B cell (primary cell): ENCODE data around the gene PRR3. TPM values are rescaled to one million over a fixed set of nuclear protein-coding genes. Genes with fewer than 3 reads are reported as not detected.

ENCODE experiments used
- ATAC-seq: fragments of 200-7000 bp; cut with Tn5 transposase; one replicate; pipeline ENCODE4 v1.10.0; 2021; ENCODE audit warnings: low read depth, mild to moderate bottlenecking, moderate number of reproducible peaks, moderate library complexity
- CTCF ChIA-PET: fragments of 350-600 bp; sonication (Branson Sonifier 250); formaldehyde crosslinking; loops from one replicate; lab custom pipeline; 2021; ENCODE audit warnings: antibody characterized with exemption, inconsistent platforms; lab: Charles Lee
- POLR2A ChIA-PET: fragments of 350-600 bp; sonication (Branson Sonifier 250); formaldehyde crosslinking; loops from one replicate; lab custom pipeline; 2021; ENCODE audit warnings: antibody characterized with exemption; lab: Charles Lee
- DNase-seq: peaks from one replicate; pipeline ENCODE4 v3.0.0; 2013
- H2AFZ ChIP-seq: 2 replicates; pipeline ENCODE4 v1.6.1; 2012; ENCODE audit warnings: mild to moderate bottlenecking, low read depth, low read length; ENCODE audit not compliant: insufficient read depth, poor library complexity, severe bottlenecking
- H3K27ac ChIP-seq, 2 donors: 1 replicate in 1 of 2; 2 replicates in 1 of 2; pipeline ENCODE4 v1.5.1; 2012 to 2013; ENCODE audit warnings: low read length in 2 of 2, mild to moderate bottlenecking in 2 of 2, moderate library complexity in 1 of 2
- H3K27me3 ChIP-seq, 4 experiments: fragments of 200-600 bp in 1 of 4; sonication (generic) in 1 of 4; replicated peaks in 1 of 4; 1 replicate in 2 of 4; 2 replicates in 2 of 4; pipeline versions ENCODE4 v1.6.1 to v1.7.0; 2013 to 2016; ENCODE audit warnings: low read length in 3 of 4, mild to moderate bottlenecking in 2 of 4, mixed read lengths in 1 of 4, moderate library complexity in 1 of 4; ENCODE audit not compliant: insufficient read depth in 4 of 4, control insufficient read depth in 3 of 4; ENCODE audit errors: control extremely low read depth in 1 of 4
- H3K36me3 ChIP-seq, 2 experiments: replicated peaks in 1 of 2; 1 replicate in 1 of 2; 2 replicates in 1 of 2; pipeline versions ENCODE4 v1.6.1 to v1.7.1; 2013; ENCODE audit warnings: low read length in 1 of 2; ENCODE audit not compliant: insufficient read depth in 2 of 2, control insufficient read depth in 1 of 2; ENCODE audit errors: control extremely low read depth in 1 of 2, extremely low read depth in 1 of 2
- H3K4me1 ChIP-seq, 2 donors: fragments of 200-600 bp in 1 of 2; sonication (generic) in 1 of 2; 1 replicate in 1 of 2; 2 replicates in 1 of 2; pipeline versions ENCODE4 v1.5.1 to v1.6.1; 2013 to 2017; ENCODE audit warnings: low read length in 2 of 2; ENCODE audit not compliant: control insufficient read depth in 2 of 2, insufficient read depth in 2 of 2
- H3K4me2 ChIP-seq: replicated peaks from 2 replicates; pipeline ENCODE3; 2012; ENCODE audit warnings: mild to moderate bottlenecking, low read depth, low read length; ENCODE audit not compliant: poor library complexity, severe bottlenecking
- H3K4me3 ChIP-seq, 5 experiments: fragments of 200-600 bp in 1 of 5; sonication (generic) in 1 of 5; 1 replicate in 3 of 5; 2 replicates in 2 of 5; pipeline versions ENCODE4 v1.5.1 to v1.7.0; 2011 to 2016; ENCODE audit warnings: low read length in 4 of 5, mild to moderate bottlenecking in 4 of 5, low read depth in 2 of 5, control low read depth in 1 of 5, moderate library complexity in 1 of 5; ENCODE audit not compliant: insufficient read depth in 1 of 5; ENCODE audit errors: control extremely low read depth in 1 of 5, extremely low read depth in 1 of 5
- H3K79me2 ChIP-seq: fragments of 200-600 bp; sonication (generic); one replicate; pipeline ENCODE4 v1.6.0; 2016; ENCODE audit warnings: low read length; ENCODE audit not compliant: control insufficient read depth, insufficient read depth
- H3K9ac ChIP-seq: fragments of 200-600 bp; sonication (generic); 2 replicates; pipeline ENCODE4 v1.6.1; 2017; ENCODE audit warnings: mild to moderate bottlenecking, low read length, moderate library complexity
- H3K9me3 ChIP-seq, 3 donors: one replicate each; pipeline versions ENCODE4 v1.6.1 to v1.7.1; 2013; ENCODE audit warnings: low read length in 2 of 3; ENCODE audit not compliant: control insufficient read depth in 2 of 3, insufficient read depth in 1 of 3; ENCODE audit errors: control extremely low read depth in 1 of 3
- H4K20me1 ChIP-seq: 2 replicates; pipeline ENCODE4 v1.6.0; 2012; ENCODE audit warnings: mild to moderate bottlenecking, low read length; ENCODE audit not compliant: insufficient read depth, control insufficient read depth, poor library complexity, severe bottlenecking
- H3K27ac Mint-ChIP-seq: one replicate; pipeline ENCODE4 v1.8.0; 2021; ENCODE audit warnings: mixed read lengths
- H3K27me3 Mint-ChIP-seq: one replicate; pipeline ENCODE4 v1.8.0; 2021; ENCODE audit warnings: mixed read lengths
- H3K4me1 Mint-ChIP-seq: one replicate; pipeline ENCODE4 v1.8.0; 2021; ENCODE audit warnings: mixed read lengths
- H3K4me3 Mint-ChIP-seq: one replicate; pipeline ENCODE4 v1.8.0; 2021; ENCODE audit warnings: mixed read lengths
- H3K9me3 Mint-ChIP-seq: one replicate; pipeline ENCODE4 v1.8.0; 2022; ENCODE audit warnings: mixed read lengths; ENCODE audit not compliant: insufficient read depth
- EZH2 ChIP-seq: IDR thresholded peaks from 2 replicates; pipeline ENCODE4 v1.6.1; 2012; ENCODE audit warnings: borderline replicate concordance, low read depth, mild to moderate bottlenecking, moderate library complexity, low read length; ENCODE audit not compliant: insufficient read depth, poor library complexity, severe bottlenecking
- WGBS: methylation state at CpG from one replicate; pipeline ENCODE4 v1.1.5; 2013; ENCODE audit warnings: missing lambda C conversion rate; ENCODE audit not compliant: insufficient coverage; 5-methylcytosine and 5-hydroxymethylcytosine counted together
- intact Hi-C: fragments of 100-400 bp; cut with micrococcal nuclease; formaldehyde crosslinking; loops from one replicate; pipeline ENCODE4 v1.10.0; 2022
- polyA plus RNA-seq: library from polyadenylated mRNA; depleted of rRNA; stranded (reverse); fragments of >200 nt; gene quantifications from 2 replicates; pipeline ENCODE4 v1.2.3, GENCODE V29; 2012
- total RNA-seq, 2 donors: library from RNA; stranded (reverse); fragments of 120-200 nt in 1 of 2; gene quantifications; 1 replicate in 1 of 2; 2 replicates in 1 of 2; pipeline versions ENCODE4 v1.2.3 to v1.2.4, GENCODE V29; 2013 to 2022
- TF ChIP-seq, protein P1 (sequence below): fragments of 200-600 bp; IDR thresholded peaks from one replicate; pipeline ENCODE4 v1.8.0; 2022; ENCODE audit warnings: antibody characterized with exemption, mild to moderate bottlenecking

The PRR3 gene
- total and polyA plus RNA-seq, 2 donors (not counting 1 experiment from before 2014, with no cell fraction given), result 15.0 to 30.3 TPM

DNA sequence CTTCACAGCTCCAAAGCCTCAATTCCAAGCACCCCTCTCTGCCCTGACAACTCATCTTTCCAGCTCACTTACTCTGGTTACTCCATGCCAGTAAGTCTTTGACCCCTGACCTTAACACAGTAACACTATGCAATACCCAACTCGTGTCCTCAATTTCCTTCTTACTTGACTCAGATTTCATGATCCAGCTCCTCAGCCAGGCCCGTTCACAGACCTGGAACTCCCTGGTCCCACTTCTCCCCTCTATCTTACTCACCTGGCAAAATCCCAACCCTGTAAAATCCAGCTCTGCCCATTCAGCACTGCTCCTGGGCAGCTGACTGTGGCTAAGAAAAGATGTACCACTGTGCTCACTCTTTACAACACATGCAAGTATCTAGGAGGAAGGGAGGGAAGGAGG, 8.7 kb upstream of the PRR3 start:
- no peaks in the 10 kb centered on the region for H4K20me1 ChIP-seq
- H3K4me1 Mint-ChIP-seq, result peaks cover 13% of the 10 kb centered on the region
- H3K4me1 ChIP-seq, result peaks cover 6 to 12% of the 10 kb centered on the region in 2 donors
- H3K4me2 ChIP-seq, result no peak overlapping the region
- no peak overlapping the region for H3K4me3 ChIP-seq
- peaks cover 0 to 63% of the 10 kb centered on the region in 2 experiments for H3K36me3 ChIP-seq
- no peaks in the 10 kb centered on the region for H3K9me3 Mint-ChIP-seq
- DNase-seq (no peak), ATAC-seq (no peak)
- H3K9ac ChIP-seq, result no peak overlapping the region
- H3K27ac Mint-ChIP-seq, result no peak overlapping the region
- H3K9me3 ChIP-seq, result no peaks in the 10 kb centered on the region
- intact Hi-C loops, result no loop called here
- CTCF ChIA-PET, result interaction anchor here (2.8 to 15.6 kb wide), 3 partner anchors 20 to 65 kb away, joined by 11 to 681 read pairs (median 227); no protein-coding TSS in a partner anchor
- H3K4me3 Mint-ChIP-seq, result no peak overlapping the region
- no peak overlapping the region for H3K27ac ChIP-seq
- no peaks in the 10 kb centered on the region for H3K27me3 Mint-ChIP-seq
- WGBS, result 91% methylated on average over 2 of the region's 2 CpGs
- TF ChIP-seq, protein P1, sequence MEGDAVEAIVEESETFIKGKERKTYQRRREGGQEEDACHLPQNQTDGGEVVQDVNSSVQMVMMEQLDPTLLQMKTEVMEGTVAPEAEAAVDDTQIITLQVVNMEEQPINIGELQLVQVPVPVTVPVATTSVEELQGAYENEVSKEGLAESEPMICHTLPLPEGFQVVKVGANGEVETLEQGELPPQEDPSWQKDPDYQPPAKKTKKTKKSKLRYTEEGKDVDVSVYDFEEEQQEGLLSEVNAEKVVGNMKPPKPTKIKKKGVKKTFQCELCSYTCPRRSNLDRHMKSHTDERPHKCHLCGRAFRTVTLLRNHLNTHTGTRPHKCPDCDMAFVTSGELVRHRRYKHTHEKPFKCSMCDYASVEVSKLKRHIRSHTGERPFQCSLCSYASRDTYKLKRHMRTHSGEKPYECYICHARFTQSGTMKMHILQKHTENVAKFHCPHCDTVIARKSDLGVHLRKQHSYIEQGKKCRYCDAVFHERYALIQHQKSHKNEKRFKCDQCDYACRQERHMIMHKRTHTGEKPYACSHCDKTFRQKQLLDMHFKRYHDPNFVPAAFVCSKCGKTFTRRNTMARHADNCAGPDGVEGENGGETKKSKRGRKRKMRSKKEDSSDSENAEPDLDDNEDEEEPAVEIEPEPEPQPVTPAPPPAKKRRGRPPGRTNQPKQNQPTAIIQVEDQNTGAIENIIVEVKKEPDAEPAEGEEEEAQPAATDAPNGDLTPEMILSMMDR, result no peak
- no peak for TF ChIP-seq EZH2
- POLR2A ChIA-PET, result no interaction called here
- H3K79me2 ChIP-seq, result no peaks in the 10 kb centered on the region
- no peaks in the 10 kb centered on the region for H3K27me3 ChIP-seq
- H2AFZ ChIP-seq, result no peak overlapping the region

DNA sequence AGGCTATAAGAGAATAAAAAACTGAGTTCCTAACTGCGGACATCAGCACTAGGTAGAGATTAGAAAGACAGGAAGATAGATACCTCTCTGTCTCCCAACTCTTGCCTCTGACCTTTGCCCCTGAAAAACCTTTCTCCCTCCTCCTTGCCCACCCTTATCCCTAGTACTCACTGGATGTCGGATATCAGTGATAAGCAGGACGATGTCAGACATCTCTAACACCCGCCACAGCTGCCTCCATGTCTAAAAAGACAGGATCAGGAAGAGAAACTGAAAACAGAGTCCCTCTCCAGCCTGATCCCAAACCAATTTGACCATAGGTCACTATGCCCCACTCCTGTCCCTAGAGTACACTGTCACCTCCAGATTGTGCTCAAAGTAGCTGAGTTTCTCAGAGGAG, 2.7 kb upstream of the PRR3 start:
- intact Hi-C loops, result no loop called here

More for the DNA sequence above, 2.7 kb upstream of the PRR3 start:
- Mint-ChIP-seq H3K27me3 (no peaks in the 10 kb centered on the region), H3K27ac (peak overlapping the region; percentile 28), H3K4me1 (peaks cover 28% of the 10 kb centered on the region), H3K4me3 (peak overlapping the region; percentile 99), H3K9me3 (no peaks in the 10 kb centered on the region)
- H3K4me2 ChIP-seq, result no peak overlapping the region
- no peaks in the 10 kb centered on the region for H3K9me3 ChIP-seq
- ATAC-seq (no peak), DNase-seq (no peak)
- H3K4me3 ChIP-seq, result no peak overlapping the region
- H3K27me3 ChIP-seq, result no peaks in the 10 kb centered on the region
- no peak overlapping the region for H3K9ac ChIP-seq
- peaks cover 19 to 27% of the 10 kb centered on the region in 2 donors for H3K4me1 ChIP-seq
- TF ChIP-seq, protein P1, result no peak
- no peak for TF ChIP-seq EZH2
- CTCF ChIA-PET, result interaction anchor here (1.1 to 8.1 kb wide), 4 partner anchors 12 to 177 kb away, joined by 3 to 94 read pairs (median 6); partner anchors contain the start of genes MRPS18B and PPP1R10
- no peak overlapping the region for H3K27ac ChIP-seq
- peaks cover 29% of the 10 kb centered on the region for H3K79me2 ChIP-seq
- peaks cover 0 to 41% of the 10 kb centered on the region in 2 experiments for H3K36me3 ChIP-seq
- 93% methylated on average over 3 of the region's 4 CpGs for WGBS
- H4K20me1 ChIP-seq, result peaks cover 5% of the 10 kb centered on the region
- POLR2A ChIA-PET, result interaction anchor here (0.7 to 3.4 kb wide), 3 partner anchors 10 to 64 kb away, joined by 3 to 10 read pairs (median 4); no protein-coding TSS in a partner anchor
- no peak overlapping the region for H2AFZ ChIP-seq
